Measurements from ENCODE around the gene HMGCL. TPM values are rescaled to one million over a fixed set of nuclear protein-coding genes. Genes with fewer than 3 reads are reported as not detected.
"Not testable (repeated sequence)": the region's sequence is repeated elsewhere in the genome, so short reads cannot be mapped to it uniquely, and the experiment has no call there.

HMGCL gene
- total RNA-seq, 1 donor from 2014 or later = 33.7 TPM

GRCh38 chr1:23867542-23867894 is 42.3 kb upstream of the HMGCL start:
- H3K4me1 Mint-ChIP-seq (ENCODE audit: unreplicated experiment) = peaks cover 13% of the 10 kb centered on the region
- no peak for TF ChIP-seq CTCF (conservative IDR thresholded peaks at IDR 0.05)
- no peaks in the 10 kb centered on the region for H3K9me3 Mint-ChIP-seq
- H3K4me3 Mint-ChIP-seq = peak overlapping the region; percentile 88
- H3K36me3 Mint-ChIP-seq = peaks cover 5% of the 10 kb centered on the region
- peaks cover 30% of the 10 kb centered on the region for H3K27me3 Mint-ChIP-seq
- DNase-seq (ENCODE audit: extremely low spot score, unreplicated experiment) = no peak
- peak overlapping the region; percentile 59 for H3K27ac Mint-ChIP-seq

- H3K4me1 Mint-ChIP-seq (ENCODE audit: unreplicated experiment) = peaks cover 13% of the 10 kb centered on the region
- no peak for TF ChIP-seq CTCF (conservative IDR thresholded peaks at IDR 0.05)
- no peak for DNase-seq (ENCODE audit: extremely low spot score, unreplicated experiment)
- H3K4me3 Mint-ChIP-seq = peak overlapping the region; percentile 63
- H3K27me3 Mint-ChIP-seq = peaks cover 27% of the 10 kb centered on the region
- H3K36me3 Mint-ChIP-seq = peaks cover 12% of the 10 kb centered on the region
- H3K9me3 Mint-ChIP-seq = no peaks in the 10 kb centered on the region
- H3K27ac Mint-ChIP-seq = no peak overlapping the region
Measured at GRCh38 chr1:23865543-23865930, 40.3 kb upstream of the HMGCL start.

GRCh38 chr1:23864801-23865542 is 39.7 kb upstream of the HMGCL start:
- Mint-ChIP-seq H3K9me3 (no peaks in the 10 kb centered on the region), H3K4me1 (ENCODE audit: unreplicated experiment) (peaks cover 13% of the 10 kb centered on the region), H3K27me3 (peaks cover 23% of the 10 kb centered on the region), H3K4me3 (peak overlapping the region; percentile 63), H3K36me3 (peaks cover 12% of the 10 kb centered on the region), H3K27ac (no peak overlapping the region)
- TF ChIP-seq CTCF (conservative IDR thresholded peaks at IDR 0.05) = no peak
- DNase-seq (ENCODE audit: extremely low spot score, unreplicated experiment) = no peak

DNA sequence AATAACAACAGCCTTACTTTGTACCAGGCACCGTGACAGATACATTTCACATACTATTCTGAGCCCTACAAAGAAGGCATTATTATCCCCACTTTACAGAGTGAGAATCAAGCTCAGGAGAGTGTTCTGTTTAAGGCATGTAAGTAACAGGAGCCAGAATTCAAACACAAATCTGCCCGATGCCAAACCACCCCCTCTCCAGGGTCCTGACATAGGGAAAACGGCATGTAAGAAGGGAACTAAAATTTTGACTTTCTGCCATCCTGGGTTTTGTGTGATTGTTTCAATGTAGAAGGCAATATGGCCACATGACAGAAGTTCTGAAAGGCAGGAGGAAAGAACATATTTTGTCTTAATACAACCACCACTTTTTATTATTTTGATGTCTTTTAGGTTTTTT is 37.4 kb upstream of the HMGCL start:
- no peak overlapping the region for H3K27ac Mint-ChIP-seq
- peaks cover 9% of the 10 kb centered on the region for H3K4me1 Mint-ChIP-seq (ENCODE audit: unreplicated experiment)
- TF ChIP-seq CTCF (conservative IDR thresholded peaks at IDR 0.05) = no peak
- no peaks in the 10 kb centered on the region for H3K9me3 Mint-ChIP-seq
- H3K27me3 Mint-ChIP-seq = peaks cover 13% of the 10 kb centered on the region
- DNase-seq (ENCODE audit: extremely low spot score, unreplicated experiment) = no peak
- H3K36me3 Mint-ChIP-seq = peaks cover 16% of the 10 kb centered on the region
- H3K4me3 Mint-ChIP-seq = no peak overlapping the region

- no peak for TF ChIP-seq CTCF (conservative IDR thresholded peaks at IDR 0.05)
- Mint-ChIP-seq H3K36me3 (peaks cover 12% of the 10 kb centered on the region), H3K4me3 (no peak overlapping the region), H3K4me1 (ENCODE audit: unreplicated experiment) (no peaks in the 10 kb centered on the region), H3K27me3 (no peaks in the 10 kb centered on the region), H3K27ac (no peak overlapping the region), H3K9me3 (no peaks in the 10 kb centered on the region)
- DNase-seq (ENCODE audit: extremely low spot score, unreplicated experiment) = no peak
Measured at GRCh38 chr1:23854568-23854967, 29.3 kb upstream of the HMGCL start.

DNA sequence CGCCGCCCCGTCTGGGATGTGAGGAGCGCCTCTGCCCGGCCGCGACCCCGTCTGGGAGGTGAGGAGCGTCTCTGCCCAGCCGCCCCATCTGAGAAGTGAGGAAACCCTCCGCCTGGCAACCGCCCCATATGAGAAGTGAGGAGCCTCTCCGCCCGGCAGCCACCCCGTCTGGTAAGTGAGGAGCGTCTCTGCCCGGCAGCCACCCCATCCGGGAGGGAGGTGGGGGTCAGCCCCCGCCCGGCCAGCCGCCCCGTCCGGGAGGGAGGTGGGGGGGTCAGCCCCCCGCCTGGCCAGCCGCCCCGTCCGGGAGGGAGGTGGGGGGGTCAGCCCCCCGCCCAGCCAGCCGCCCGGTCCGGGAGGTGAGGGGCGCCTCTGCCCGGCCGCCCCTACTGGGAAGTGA is 27.9 kb upstream of the HMGCL start:
- H3K4me3 Mint-ChIP-seq; DNase-seq (ENCODE audit: extremely low spot score, unreplicated experiment); H3K9me3 Mint-ChIP-seq; H3K27ac Mint-ChIP-seq; H3K4me1 Mint-ChIP-seq (ENCODE audit: unreplicated experiment); H3K27me3 Mint-ChIP-seq: not testable (repeated sequence)
- peaks cover 16% of the 10 kb centered on the region for H3K36me3 Mint-ChIP-seq

DNA sequence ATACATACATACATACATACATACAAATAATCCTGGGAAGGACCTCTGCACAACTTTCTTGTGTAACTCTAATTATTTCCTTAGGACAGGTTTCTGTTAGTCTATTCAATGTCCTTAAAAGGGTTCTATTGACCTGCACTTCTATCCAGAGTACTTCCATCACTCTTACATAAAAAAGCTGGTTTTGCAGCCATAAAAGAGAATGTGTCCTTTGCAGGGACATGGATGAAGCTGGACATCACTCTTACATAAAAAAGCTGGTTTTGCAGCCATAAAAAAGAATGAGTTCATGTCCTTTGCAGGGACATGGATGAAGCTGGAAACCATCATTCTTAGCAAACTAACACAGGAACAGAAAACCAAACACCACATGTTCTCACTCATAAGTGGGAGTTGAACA is 26.2 kb upstream of the HMGCL start:
- H3K4me3 Mint-ChIP-seq; H3K9me3 Mint-ChIP-seq; H3K4me1 Mint-ChIP-seq (ENCODE audit: unreplicated experiment); H3K27me3 Mint-ChIP-seq; DNase-seq (ENCODE audit: extremely low spot score, unreplicated experiment); H3K27ac Mint-ChIP-seq: not testable (repeated sequence)
- peaks cover 25% of the 10 kb centered on the region for H3K36me3 Mint-ChIP-seq

All from type B pancreatic cell (in vitro differentiated cells).